Measurements from ENCODE around the gene PHGDH. TPM values are rescaled to one million over a fixed set of nuclear protein-coding genes. Genes with fewer than 3 reads are reported as not detected.

Gene PHGDH
- polyA plus RNA-seq, 1 experiment, result 108 TPM

DNA sequence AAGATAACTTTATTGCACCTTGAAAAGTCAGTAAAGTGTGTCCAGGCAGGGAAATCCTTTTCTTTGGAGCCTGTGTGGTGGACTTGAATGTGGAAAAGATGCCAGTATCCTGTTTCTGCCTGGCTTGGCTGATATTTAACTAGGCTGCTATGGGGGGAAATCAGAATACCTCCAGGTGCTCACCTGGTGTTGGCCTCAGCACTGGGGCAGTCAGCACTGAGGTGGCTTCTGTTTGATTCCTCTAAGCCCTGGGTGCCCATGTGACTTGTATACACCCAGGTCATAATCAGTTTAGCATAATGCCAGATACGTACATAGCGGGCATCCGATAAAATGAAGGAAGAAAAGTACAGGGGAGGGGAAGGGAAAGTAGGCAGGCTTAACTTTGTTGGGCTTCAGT lies 7.2 kb downstream of the PHGDH start:
- Histone ChIP-seq H3K9me3 (ENCODE audit: control insufficient read depth, insufficient read depth, low read length) (no peaks in the 10 kb centered on the region), H3K4me3 (ENCODE audit: low read depth, low read length) (no peak overlapping the region), H3K27ac (ENCODE audit: low read depth, low read length) (no peak overlapping the region), H3K27me3 (ENCODE audit: control insufficient read depth, insufficient read depth, low read length) (no peaks in the 10 kb centered on the region)
- TF ChIP-seq CTCF (IDR thresholded peaks at IDR 0.05; ENCODE audit: low read depth, low read length), result no peak
- CTCF ChIA-PET, result no interaction called here
- no peak for DNase-seq (ENCODE audit: low read depth, low spot score)
- POLR2A ChIA-PET, result no interaction called here

DNA sequence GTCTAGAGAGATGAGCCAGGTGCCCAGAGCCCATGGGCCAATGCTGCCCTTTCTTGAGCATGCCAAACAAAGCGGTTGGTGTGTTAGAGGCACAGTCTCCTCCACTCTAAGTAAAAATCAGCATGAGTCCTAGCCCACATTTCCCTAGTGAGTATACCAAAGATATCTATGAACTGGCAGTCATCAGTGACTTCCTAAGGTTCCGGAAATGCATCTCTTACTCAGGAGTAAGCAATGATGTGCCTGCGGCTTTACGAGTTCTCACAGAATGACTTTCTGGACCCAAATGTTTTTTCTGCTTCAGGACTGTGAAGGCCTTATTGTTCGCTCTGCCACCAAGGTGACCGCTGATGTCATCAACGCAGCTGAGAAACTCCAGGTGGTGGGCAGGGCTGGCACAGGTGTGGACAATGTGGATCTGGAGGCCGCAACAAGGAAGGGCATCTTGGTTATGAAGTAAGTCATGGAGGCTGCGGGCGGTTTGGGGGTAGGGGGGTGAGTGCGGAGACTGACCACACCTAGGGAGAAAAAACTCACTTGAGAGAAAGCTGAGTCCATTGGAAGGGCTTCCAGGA lies 9.2 kb downstream of the PHGDH start:
- no peak for DNase-seq (ENCODE audit: low read depth, low spot score)
- POLR2A ChIA-PET, result no interaction called here
- CTCF ChIA-PET, result no interaction called here
- Histone ChIP-seq H3K9me3 (ENCODE audit: control insufficient read depth, insufficient read depth, low read length) (no peaks in the 10 kb centered on the region), H3K4me3 (ENCODE audit: low read depth, low read length) (no peak overlapping the region), H3K27ac (ENCODE audit: low read depth, low read length) (no peak overlapping the region), H3K27me3 (ENCODE audit: control insufficient read depth, insufficient read depth, low read length) (no peaks in the 10 kb centered on the region)
- TF ChIP-seq CTCF (IDR thresholded peaks at IDR 0.05; ENCODE audit: low read depth, low read length), result no peak

DNA sequence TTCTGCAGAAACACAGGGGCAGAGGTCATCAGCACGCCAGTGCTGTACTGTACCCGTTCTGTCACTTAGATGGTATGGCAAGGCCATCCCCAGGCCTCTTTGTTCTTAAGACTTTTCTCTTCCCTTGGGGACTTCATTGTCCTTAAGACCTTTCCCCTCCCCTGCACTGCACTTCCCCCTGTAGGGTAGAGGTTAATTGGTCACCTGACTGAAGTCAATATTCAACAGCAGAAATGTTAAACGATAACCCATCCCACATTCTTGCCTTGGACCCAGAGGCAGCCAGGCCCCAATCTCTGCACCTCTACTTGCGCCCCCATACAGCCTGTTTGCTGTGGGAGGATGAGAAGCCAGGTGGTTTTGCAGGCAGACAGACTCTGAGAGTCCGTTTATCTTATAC lies 10.2 kb downstream of the PHGDH start:
- H3K4me3 ChIP-seq (ENCODE audit: low read depth, low read length), result no peak overlapping the region
- no peaks in the 10 kb centered on the region for H3K9me3 ChIP-seq (ENCODE audit: control insufficient read depth, insufficient read depth, low read length)
- no peak overlapping the region for H3K27ac ChIP-seq (ENCODE audit: low read depth, low read length)
- DNase-seq (ENCODE audit: low read depth, low spot score), result no peak
- no peaks in the 10 kb centered on the region for H3K27me3 ChIP-seq (ENCODE audit: control insufficient read depth, insufficient read depth, low read length)
- no peak for TF ChIP-seq CTCF (IDR thresholded peaks at IDR 0.05; ENCODE audit: low read depth, low read length)
- ChIA-PET POLR2A (no interaction called here), CTCF (no interaction called here)

- ChIA-PET CTCF (interaction anchor here (1.3 kb wide), 1 partner anchor 19 kb away, joined by 4 read pairs; no protein-coding TSS in a partner anchor), POLR2A (interaction anchor here (0.7 kb wide), 1 partner anchor 136 kb away, joined by 5 read pairs; no protein-coding TSS in a partner anchor)
- no peak for DNase-seq (ENCODE audit: low read depth, low spot score)
- no peaks in the 10 kb centered on the region for H3K27me3 ChIP-seq (ENCODE audit: control insufficient read depth, insufficient read depth, low read length)
- H3K9me3 ChIP-seq (ENCODE audit: control insufficient read depth, insufficient read depth, low read length), result no peaks in the 10 kb centered on the region
- no peak for TF ChIP-seq CTCF (IDR thresholded peaks at IDR 0.05; ENCODE audit: low read depth, low read length)
- no peak overlapping the region for H3K27ac ChIP-seq (ENCODE audit: low read depth, low read length)
- no peak overlapping the region for H3K4me3 ChIP-seq (ENCODE audit: low read depth, low read length)
Measured at GRCh38 chr1:119724611-119725218, 13.0 kb downstream of the PHGDH start.

GRCh38 chr1:119725626-119726025 lies 13.9 kb downstream of the PHGDH start:
- Histone ChIP-seq H3K27ac (ENCODE audit: low read depth, low read length) (no peak overlapping the region), H3K9me3 (ENCODE audit: control insufficient read depth, insufficient read depth, low read length) (no peaks in the 10 kb centered on the region), H3K27me3 (ENCODE audit: control insufficient read depth, insufficient read depth, low read length) (no peaks in the 10 kb centered on the region), H3K4me3 (ENCODE audit: low read depth, low read length) (no peak overlapping the region)
- POLR2A ChIA-PET, result no interaction called here
- no peak for TF ChIP-seq CTCF (IDR thresholded peaks at IDR 0.05; ENCODE audit: low read depth, low read length)
- CTCF ChIA-PET, result no interaction called here
- no peak for DNase-seq (ENCODE audit: low read depth, low spot score)
